OCI-LY1 (cell line): ENCODE data around the gene SUPT3H.
"Not testable (repeated sequence)": the region's sequence is repeated elsewhere in the genome, so short reads cannot be mapped to it uniquely, and the experiment has no call there.

Experiments
- H2AFZ ChIP-seq: fragments of 200-600 bp; sonication (generic), shearing (Covaris generic); 2 replicates; pipeline ENCODE4 v1.6.0; 2014; ENCODE audit warnings: antibody characterized with exemption, mild to moderate bottlenecking, low read length
- H3F3A ChIP-seq: fragments of 200-600 bp; sonication (generic), shearing (Covaris generic); 2 replicates; pipeline ENCODE4 v1.6.0; 2014; ENCODE audit warnings: mild to moderate bottlenecking, antibody characterized with exemption, low read length, moderate library complexity; ENCODE audit not compliant: insufficient read depth
- H3K27ac ChIP-seq: fragments of 200-600 bp; sonication (generic); 2 replicates; pipeline ENCODE4 v1.5.1; 2014; ENCODE audit warnings: low read length, mixed run types, mild to moderate bottlenecking, low read depth; ENCODE audit not compliant: poor library complexity, severe bottlenecking
- H3K27me3 ChIP-seq: fragments of 200-600 bp; sonication (generic); 2 replicates; pipeline ENCODE4 v1.6.0; 2014; ENCODE audit warnings: antibody characterized with exemption, mild to moderate bottlenecking, low read length, moderate library complexity; ENCODE audit not compliant: insufficient read depth
- H3K36me3 ChIP-seq: fragments of 200-600 bp; sonication (generic); 2 replicates; pipeline ENCODE4 v1.6.1; 2014; ENCODE audit warnings: mild to moderate bottlenecking, antibody characterized with exemption, low read length, moderate library complexity, mixed read lengths; ENCODE audit not compliant: insufficient read depth
- H3K4me1 ChIP-seq: fragments of 200-600 bp; sonication (generic); 2 replicates; pipeline ENCODE4 v1.5.1; 2014; ENCODE audit warnings: mild to moderate bottlenecking, low read length, moderate library complexity; ENCODE audit not compliant: insufficient read depth, severe bottlenecking
- H3K4me2 ChIP-seq: fragments of 200-600 bp; sonication (generic), shearing (Covaris generic); 2 replicates; pipeline ENCODE4 v1.6.1; 2014; ENCODE audit warnings: low read length
- H3K4me3 ChIP-seq: fragments of 200-600 bp; sonication (generic); 2 replicates; pipeline ENCODE4 v1.5.1; 2014; ENCODE audit warnings: low read length, low read depth, mild to moderate bottlenecking, mixed read lengths; ENCODE audit not compliant: poor library complexity, severe bottlenecking
- H3K79me2 ChIP-seq: fragments of 200-600 bp; shearing (Covaris generic); 2 replicates; pipeline ENCODE4 v1.6.1; 2016; ENCODE audit warnings: mixed run types, low read length, mixed read lengths; ENCODE audit not compliant: insufficient read depth
- H3K9ac ChIP-seq: fragments of 200-600 bp; sonication (generic), shearing (Covaris generic); 2 replicates; pipeline ENCODE4 v1.6.1; 2014; ENCODE audit warnings: mild to moderate bottlenecking, low read length, mixed read lengths
- H3K9me2 ChIP-seq: fragments of 200-600 bp; sonication (generic), shearing (Covaris generic); 2 replicates; pipeline ENCODE4 v1.6.1; 2014; ENCODE audit warnings: low read depth, mild to moderate bottlenecking, low read length, mixed read lengths
- H3K9me3 ChIP-seq: fragments of 200-600 bp; shearing (Covaris generic); 2 replicates; pipeline ENCODE4 v1.6.1; 2014; ENCODE audit warnings: low read length, mixed read lengths
- H4K20me1 ChIP-seq: fragments of 200-600 bp; sonication (generic), shearing (Covaris generic); 2 replicates; pipeline ENCODE4 v1.6.0; 2016; ENCODE audit warnings: mild to moderate bottlenecking, low read length; ENCODE audit not compliant: insufficient read depth
- EZH2 ChIP-seq: fragments of 200-600 bp; sonication (generic), shearing (Covaris generic); IDR thresholded peaks from 2 replicates; pipeline ENCODE4 v1.8.0; 2017; ENCODE audit warnings: borderline replicate concordance, mixed run types, mild to moderate bottlenecking, antibody characterized with exemption, low read length, moderate library complexity, mixed read lengths
- TF ChIP-seq, protein P1 (sequence below): fragments of 200-600 bp; sonication (generic), shearing (Covaris generic); IDR thresholded peaks from 2 replicates; pipeline ENCODE4 v1.5.1; 2017; ENCODE audit warnings: mild to moderate bottlenecking, antibody characterized with exemption, low read length, moderate library complexity, mixed read lengths

Gene SUPT3H

GRCh38 chr6:44915111-44915510 lies 462.6 kb downstream of the SUPT3H start:
- TF ChIP-seq EZH2 = no peak
- TF ChIP-seq, protein P1, sequence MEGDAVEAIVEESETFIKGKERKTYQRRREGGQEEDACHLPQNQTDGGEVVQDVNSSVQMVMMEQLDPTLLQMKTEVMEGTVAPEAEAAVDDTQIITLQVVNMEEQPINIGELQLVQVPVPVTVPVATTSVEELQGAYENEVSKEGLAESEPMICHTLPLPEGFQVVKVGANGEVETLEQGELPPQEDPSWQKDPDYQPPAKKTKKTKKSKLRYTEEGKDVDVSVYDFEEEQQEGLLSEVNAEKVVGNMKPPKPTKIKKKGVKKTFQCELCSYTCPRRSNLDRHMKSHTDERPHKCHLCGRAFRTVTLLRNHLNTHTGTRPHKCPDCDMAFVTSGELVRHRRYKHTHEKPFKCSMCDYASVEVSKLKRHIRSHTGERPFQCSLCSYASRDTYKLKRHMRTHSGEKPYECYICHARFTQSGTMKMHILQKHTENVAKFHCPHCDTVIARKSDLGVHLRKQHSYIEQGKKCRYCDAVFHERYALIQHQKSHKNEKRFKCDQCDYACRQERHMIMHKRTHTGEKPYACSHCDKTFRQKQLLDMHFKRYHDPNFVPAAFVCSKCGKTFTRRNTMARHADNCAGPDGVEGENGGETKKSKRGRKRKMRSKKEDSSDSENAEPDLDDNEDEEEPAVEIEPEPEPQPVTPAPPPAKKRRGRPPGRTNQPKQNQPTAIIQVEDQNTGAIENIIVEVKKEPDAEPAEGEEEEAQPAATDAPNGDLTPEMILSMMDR = no peak
- H3K9me2 ChIP-seq = no peaks in the 10 kb centered on the region
- no peaks in the 10 kb centered on the region for H3K36me3 ChIP-seq
- H3K9me3 ChIP-seq = no peaks in the 10 kb centered on the region
- no peak overlapping the region for H3K4me3 ChIP-seq
- H3F3A ChIP-seq = no peaks in the 10 kb centered on the region
- H3K9ac ChIP-seq = no peak overlapping the region
- H2AFZ ChIP-seq = no peak overlapping the region
- no peaks in the 10 kb centered on the region for H3K4me1 ChIP-seq
- H3K4me2 ChIP-seq = no peak overlapping the region
- no peaks in the 10 kb centered on the region for H3K79me2 ChIP-seq
- no peaks in the 10 kb centered on the region for H4K20me1 ChIP-seq
- H3K27me3 ChIP-seq = no peaks in the 10 kb centered on the region
- H3K27ac ChIP-seq = no peak overlapping the region

- Histone ChIP-seq H2AFZ (no peak overlapping the region), H3K4me3 (no peak overlapping the region)
- TF ChIP-seq EZH2 = no peak
- TF ChIP-seq, protein P1 = no peak
These were observed 463.6 kb downstream of the SUPT3H start for GRCh38 chr6:44914141-44914540.

GRCh38 chr6:44906761-44907160 lies 471.0 kb downstream of the SUPT3H start:
- H3K36me3 ChIP-seq = no peaks in the 10 kb centered on the region
- no peak overlapping the region for H2AFZ ChIP-seq
- no peaks in the 10 kb centered on the region for H4K20me1 ChIP-seq
- H3K4me3 ChIP-seq = no peak overlapping the region
- no peaks in the 10 kb centered on the region for H3K79me2 ChIP-seq
- H3K4me2 ChIP-seq = no peak overlapping the region
- H3K9me3 ChIP-seq = no peaks in the 10 kb centered on the region
- H3K9ac ChIP-seq = no peak overlapping the region
- H3K4me1 ChIP-seq = no peaks in the 10 kb centered on the region
- H3K27me3 ChIP-seq = no peaks in the 10 kb centered on the region
- no peak overlapping the region for H3K27ac ChIP-seq
- TF ChIP-seq EZH2 = no peak
- TF ChIP-seq, protein P1 = no peak
- no peaks in the 10 kb centered on the region for H3K9me2 ChIP-seq
- H3F3A ChIP-seq = no peaks in the 10 kb centered on the region

More at GRCh38 chr6:44914141-44914540, 463.6 kb downstream of the SUPT3H start:
- H3K4me1 ChIP-seq = no peaks in the 10 kb centered on the region
- no peak overlapping the region for H3K27ac ChIP-seq
- H3K9me2 ChIP-seq = no peaks in the 10 kb centered on the region
- H3K79me2 ChIP-seq = no peaks in the 10 kb centered on the region
- H3F3A ChIP-seq = no peaks in the 10 kb centered on the region
- no peaks in the 10 kb centered on the region for H3K27me3 ChIP-seq
- H3K9ac ChIP-seq = no peak overlapping the region
- no peaks in the 10 kb centered on the region for H3K36me3 ChIP-seq
- H3K4me2 ChIP-seq = no peak overlapping the region
- no peaks in the 10 kb centered on the region for H4K20me1 ChIP-seq
- no peaks in the 10 kb centered on the region for H3K9me3 ChIP-seq

GRCh38 chr6:44900358-44900757 lies 477.4 kb downstream of the SUPT3H start:
- H3K4me2 ChIP-seq = not testable (repeated sequence)

More at GRCh38 chr6:44900358-44900757, 477.4 kb downstream of the SUPT3H start:
- H3K9me3 ChIP-seq, H3K27me3 ChIP-seq, H3K4me3 ChIP-seq, H4K20me1 ChIP-seq, H2AFZ ChIP-seq, H3K27ac ChIP-seq, H3K9me2 ChIP-seq, H3K4me1 ChIP-seq, H3K79me2 ChIP-seq, H3K9ac ChIP-seq, H3K36me3 ChIP-seq, H3F3A ChIP-seq: not testable (repeated sequence)
